ENCODE results near the gene GRM8. TPM values are rescaled to one million over a fixed set of nuclear protein-coding genes. Genes with fewer than 3 reads are reported as not detected.

Gene GRM8
- total and polyA plus RNA-seq, 2 donors from 2014 or later: 3.2 TPM; not detected in 1

- Histone ChIP-seq H3K9ac (ENCODE audit: low read length in 3 of 3) (no peak overlapping the region), H3K27ac (ENCODE audit: low read depth in 2 of 2, low read length in 2 of 2) (no peak overlapping the region), H3K27me3 (ENCODE audit: control insufficient read depth, insufficient read depth, low read length) (no peaks in the 10 kb centered on the region), H3K36me3 (ENCODE audit: control insufficient read depth in 2 of 3, insufficient read depth in 3 of 3, low read length in 3 of 3) (no peaks in the 10 kb centered on the region), H3K9me3 (ENCODE audit: control insufficient read depth in 2 of 3, insufficient read depth in 1 of 3, low read length in 3 of 3) (no peaks in the 10 kb centered on the region), H3K4me3 (ENCODE audit: low read length in 3 of 3) (no peak overlapping the region), H3K4me1 (ENCODE audit: control insufficient read depth in 2 of 3, insufficient read depth in 2 of 3, low read depth in 1 of 3, low read length in 3 of 3) (no peaks in the 10 kb centered on the region)
- FAIRE-seq: no peak
- TF ChIP-seq CTCF (IDR thresholded peaks at IDR 0.05; ENCODE audit: borderline replicate concordance, extremely low read depth, insufficient read depth): no peak
- intact Hi-C loops (cut with DNase I): no loop called here
- DNase-seq: no peak
These were observed 21.3 kb downstream of the GRM8 start for GRCh38 chr7:127231415-127231814.

DNA sequence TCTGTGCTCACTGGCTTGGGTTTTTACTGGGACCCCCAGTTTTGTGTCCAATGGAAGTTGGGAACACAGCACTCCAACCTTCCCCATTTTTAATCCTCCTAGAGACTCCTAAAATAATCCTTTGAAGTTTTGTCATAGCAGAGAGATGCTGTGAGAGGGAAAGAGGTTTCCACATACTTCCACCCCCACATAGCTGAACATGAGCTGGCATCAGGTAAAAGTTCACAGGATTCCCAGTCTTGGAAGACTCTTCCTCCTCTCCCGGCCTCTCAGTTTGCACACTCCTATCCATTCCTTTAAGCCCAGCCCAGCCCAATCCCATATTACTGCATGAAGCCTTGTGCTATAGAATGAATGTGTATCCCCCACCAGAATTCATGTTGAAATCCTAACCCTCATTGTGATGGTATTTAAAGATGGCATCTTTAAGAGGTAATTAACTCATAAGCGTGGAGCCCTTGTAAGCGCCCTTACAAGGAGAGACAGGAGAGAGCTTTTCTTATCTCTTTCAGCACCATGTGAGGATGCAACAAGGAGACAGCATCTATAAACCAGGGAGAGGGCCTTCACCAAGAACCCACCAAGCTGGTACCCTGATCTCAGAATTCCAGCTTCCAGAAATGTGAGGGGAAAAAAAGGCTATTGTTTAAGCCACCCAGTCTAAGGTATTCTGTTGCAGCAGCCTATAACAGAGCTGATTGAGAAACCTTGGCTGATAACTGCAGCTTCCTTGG lies 22.4 kb downstream of the GRM8 start:
- no peaks in the 10 kb centered on the region for H3K4me1 ChIP-seq (ENCODE audit: control insufficient read depth in 2 of 3, insufficient read depth in 2 of 3, low read depth in 1 of 3, low read length in 3 of 3)
- no peaks in the 10 kb centered on the region for H3K27me3 ChIP-seq (ENCODE audit: control insufficient read depth, insufficient read depth, low read length)
- no peaks in the 10 kb centered on the region for H3K36me3 ChIP-seq (ENCODE audit: control insufficient read depth in 2 of 3, insufficient read depth in 3 of 3, low read length in 3 of 3)
- H3K27ac ChIP-seq (ENCODE audit: low read depth in 2 of 2, low read length in 2 of 2): no peak overlapping the region
- FAIRE-seq (no peak), DNase-seq (no peak)
- no peaks in the 10 kb centered on the region for H3K9me3 ChIP-seq (ENCODE audit: control insufficient read depth in 2 of 3, insufficient read depth in 1 of 3, low read length in 3 of 3)
- intact Hi-C loops (cut with DNase I): no loop called here
- H3K4me3 ChIP-seq (ENCODE audit: low read length in 3 of 3): no peak overlapping the region
- no peak for TF ChIP-seq CTCF (IDR thresholded peaks at IDR 0.05; ENCODE audit: borderline replicate concordance, extremely low read depth, insufficient read depth)
- no peak overlapping the region for H3K9ac ChIP-seq (ENCODE audit: low read length in 3 of 3)

DNA sequence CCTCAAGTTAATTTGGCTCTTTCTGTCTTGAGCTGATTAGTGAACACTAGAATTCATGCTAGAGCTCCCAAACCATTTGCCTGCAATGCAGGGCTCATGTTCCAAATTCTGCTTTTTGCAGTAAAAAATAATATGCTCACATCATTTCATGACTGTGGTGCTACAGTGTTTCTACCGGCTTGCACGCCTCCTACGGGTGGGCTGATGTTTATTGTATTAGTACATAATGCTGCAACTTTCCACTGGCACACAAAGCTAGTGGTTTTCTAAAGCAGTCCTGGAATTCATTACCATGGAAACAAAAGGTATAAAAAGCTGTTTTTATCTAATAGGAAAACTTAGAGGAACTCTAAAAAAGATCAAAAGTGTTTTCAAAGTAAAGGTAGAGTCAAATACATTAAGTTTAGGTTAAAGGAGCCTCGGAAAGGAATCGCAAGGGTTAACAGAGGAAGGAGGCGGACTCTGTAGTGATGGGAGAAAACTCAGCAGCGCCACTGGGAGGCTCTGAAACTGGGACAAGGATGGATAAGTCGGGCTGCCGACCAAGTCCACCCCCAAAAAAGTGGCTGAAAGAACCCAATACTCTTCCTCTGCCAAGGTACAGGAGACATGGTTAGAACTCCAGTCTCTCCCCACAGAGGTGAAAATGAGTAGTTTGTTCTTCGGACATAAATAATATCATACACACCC lies 25.9 kb downstream of the GRM8 start:
- DNase-seq (no peak), FAIRE-seq (no peak)
- Histone ChIP-seq H3K4me3 (ENCODE audit: low read length in 3 of 3) (no peak overlapping the region), H3K4me1 (ENCODE audit: control insufficient read depth in 2 of 3, insufficient read depth in 2 of 3, low read depth in 1 of 3, low read length in 3 of 3) (no peaks in the 10 kb centered on the region), H3K9ac (ENCODE audit: low read length in 3 of 3) (no peak overlapping the region), H3K9me3 (ENCODE audit: control insufficient read depth in 2 of 3, insufficient read depth in 1 of 3, low read length in 3 of 3) (no peaks in the 10 kb centered on the region), H3K27me3 (ENCODE audit: control insufficient read depth, insufficient read depth, low read length) (no peaks in the 10 kb centered on the region), H3K27ac (ENCODE audit: low read depth in 2 of 2, low read length in 2 of 2) (no peak overlapping the region), H3K36me3 (ENCODE audit: control insufficient read depth in 2 of 3, insufficient read depth in 3 of 3, low read length in 3 of 3) (no peaks in the 10 kb centered on the region)
- TF ChIP-seq CTCF (IDR thresholded peaks at IDR 0.05; ENCODE audit: borderline replicate concordance, extremely low read depth, insufficient read depth): no peak
- intact Hi-C loops (cut with DNase I): no loop called here

Data from kidney (tissue), 14 donors.